ENCODE data around the gene MEGF11.

MEGF11 gene

GRCh38 chr15:66190746-66191145 lies 62.8 kb downstream of the MEGF11 start:
- no peak overlapping the region for H3K4me3 Mint-ChIP-seq
- H3K27me3 Mint-ChIP-seq (ENCODE audit: low read depth), result peaks cover 5% of the 10 kb centered on the region
- H3K27ac Mint-ChIP-seq, result no peak overlapping the region
- no peaks in the 10 kb centered on the region for H3K9me3 Mint-ChIP-seq
- H3K4me1 Mint-ChIP-seq (ENCODE audit: low read depth), result no peaks in the 10 kb centered on the region
- no peaks in the 10 kb centered on the region for H3K36me3 Mint-ChIP-seq (ENCODE audit: low read depth)

GRCh38 chr15:66189291-66189690 lies 64.3 kb downstream of the MEGF11 start:
- no peak overlapping the region for H3K4me3 Mint-ChIP-seq
- H3K27me3 Mint-ChIP-seq (ENCODE audit: low read depth), result peaks cover 16% of the 10 kb centered on the region
- H3K9me3 Mint-ChIP-seq, result no peaks in the 10 kb centered on the region
- H3K27ac Mint-ChIP-seq, result no peak overlapping the region
- H3K4me1 Mint-ChIP-seq (ENCODE audit: low read depth), result no peaks in the 10 kb centered on the region
- no peaks in the 10 kb centered on the region for H3K36me3 Mint-ChIP-seq (ENCODE audit: low read depth)

- no peaks in the 10 kb centered on the region for H3K9me3 Mint-ChIP-seq
- H3K4me1 Mint-ChIP-seq (ENCODE audit: low read depth), result no peaks in the 10 kb centered on the region
- H3K36me3 Mint-ChIP-seq (ENCODE audit: low read depth), result no peaks in the 10 kb centered on the region
- no peak overlapping the region for H3K4me3 Mint-ChIP-seq
- H3K27ac Mint-ChIP-seq, result no peak overlapping the region
- peaks cover 24% of the 10 kb centered on the region for H3K27me3 Mint-ChIP-seq (ENCODE audit: low read depth)
Observed at GRCh38 chr15:66188464-66188863, 65.1 kb downstream of the MEGF11 start.

GRCh38 chr15:66187271-66187670 lies 66.3 kb downstream of the MEGF11 start:
- no peaks in the 10 kb centered on the region for H3K36me3 Mint-ChIP-seq (ENCODE audit: low read depth)
- no peak overlapping the region for H3K27ac Mint-ChIP-seq
- no peaks in the 10 kb centered on the region for H3K4me1 Mint-ChIP-seq (ENCODE audit: low read depth)
- no peaks in the 10 kb centered on the region for H3K9me3 Mint-ChIP-seq
- peaks cover 32% of the 10 kb centered on the region for H3K27me3 Mint-ChIP-seq (ENCODE audit: low read depth)
- H3K4me3 Mint-ChIP-seq, result no peak overlapping the region

GRCh38 chr15:66186049-66186825 lies 67.3 kb downstream of the MEGF11 start:
- no peak overlapping the region for H3K27ac Mint-ChIP-seq
- no peak overlapping the region for H3K4me3 Mint-ChIP-seq
- no peaks in the 10 kb centered on the region for H3K4me1 Mint-ChIP-seq (ENCODE audit: low read depth)
- no peaks in the 10 kb centered on the region for H3K9me3 Mint-ChIP-seq
- peaks cover 37% of the 10 kb centered on the region for H3K27me3 Mint-ChIP-seq (ENCODE audit: low read depth)
- no peaks in the 10 kb centered on the region for H3K36me3 Mint-ChIP-seq (ENCODE audit: low read depth)

GRCh38 chr15:66184936-66185790 lies 68.4 kb downstream of the MEGF11 start:
- Mint-ChIP-seq H3K9me3 (no peaks in the 10 kb centered on the region), H3K4me1 (ENCODE audit: low read depth) (no peaks in the 10 kb centered on the region), H3K27me3 (ENCODE audit: low read depth) (peaks cover 43% of the 10 kb centered on the region), H3K36me3 (ENCODE audit: low read depth) (no peaks in the 10 kb centered on the region), H3K27ac (no peak overlapping the region), H3K4me3 (no peak overlapping the region)

GRCh38 chr15:66184492-66184891 lies 69.1 kb downstream of the MEGF11 start:
- H3K9me3 Mint-ChIP-seq, result no peaks in the 10 kb centered on the region
- H3K4me3 Mint-ChIP-seq, result no peak overlapping the region
- no peaks in the 10 kb centered on the region for H3K36me3 Mint-ChIP-seq (ENCODE audit: low read depth)
- H3K27me3 Mint-ChIP-seq (ENCODE audit: low read depth), result peaks cover 45% of the 10 kb centered on the region
- H3K4me1 Mint-ChIP-seq (ENCODE audit: low read depth), result no peaks in the 10 kb centered on the region
- no peak overlapping the region for H3K27ac Mint-ChIP-seq

GRCh38 chr15:66180531-66181097 lies 72.9 kb downstream of the MEGF11 start:
- Mint-ChIP-seq H3K36me3 (ENCODE audit: low read depth) (no peaks in the 10 kb centered on the region), H3K27me3 (ENCODE audit: low read depth) (peaks cover 69% of the 10 kb centered on the region), H3K27ac (no peak overlapping the region), H3K4me1 (ENCODE audit: low read depth) (no peaks in the 10 kb centered on the region), H3K9me3 (no peaks in the 10 kb centered on the region), H3K4me3 (no peak overlapping the region)

GRCh38 chr15:66178531-66178910 lies 75.0 kb downstream of the MEGF11 start:
- peaks cover 62% of the 10 kb centered on the region for H3K27me3 Mint-ChIP-seq (ENCODE audit: low read depth)
- no peaks in the 10 kb centered on the region for H3K4me1 Mint-ChIP-seq (ENCODE audit: low read depth)
- H3K36me3 Mint-ChIP-seq (ENCODE audit: low read depth), result no peaks in the 10 kb centered on the region
- no peaks in the 10 kb centered on the region for H3K9me3 Mint-ChIP-seq
- H3K4me3 Mint-ChIP-seq, result no peak overlapping the region
- no peak overlapping the region for H3K27ac Mint-ChIP-seq

- H3K27me3 Mint-ChIP-seq (ENCODE audit: low read depth), result peaks cover 25% of the 10 kb centered on the region
- no peaks in the 10 kb centered on the region for H3K36me3 Mint-ChIP-seq (ENCODE audit: low read depth)
- H3K27ac Mint-ChIP-seq, result no peak overlapping the region
- no peaks in the 10 kb centered on the region for H3K9me3 Mint-ChIP-seq
- H3K4me1 Mint-ChIP-seq (ENCODE audit: low read depth), result no peaks in the 10 kb centered on the region
- H3K4me3 Mint-ChIP-seq, result no peak overlapping the region
Observed at GRCh38 chr15:66172324-66172980, 81.1 kb downstream of the MEGF11 start.

GRCh38 chr15:66171841-66172240 lies 81.7 kb downstream of the MEGF11 start:
- Mint-ChIP-seq H3K27me3 (ENCODE audit: low read depth) (peaks cover 21% of the 10 kb centered on the region), H3K27ac (no peak overlapping the region), H3K4me1 (ENCODE audit: low read depth) (no peaks in the 10 kb centered on the region), H3K4me3 (no peak overlapping the region), H3K9me3 (no peaks in the 10 kb centered on the region), H3K36me3 (ENCODE audit: low read depth) (no peaks in the 10 kb centered on the region)

- Mint-ChIP-seq H3K27me3 (ENCODE audit: low read depth) (peaks cover 18% of the 10 kb centered on the region), H3K4me1 (ENCODE audit: low read depth) (no peaks in the 10 kb centered on the region), H3K27ac (no peak overlapping the region), H3K36me3 (ENCODE audit: low read depth) (no peaks in the 10 kb centered on the region), H3K9me3 (no peaks in the 10 kb centered on the region), H3K4me3 (no peak overlapping the region)
Observed at GRCh38 chr15:66170716-66171115, 82.8 kb downstream of the MEGF11 start.

- Mint-ChIP-seq H3K9me3 (no peaks in the 10 kb centered on the region), H3K27me3 (ENCODE audit: low read depth) (peaks cover 11% of the 10 kb centered on the region), H3K36me3 (ENCODE audit: low read depth) (no peaks in the 10 kb centered on the region), H3K27ac (no peak overlapping the region), H3K4me3 (no peak overlapping the region), H3K4me1 (ENCODE audit: low read depth) (no peaks in the 10 kb centered on the region)
Observed at GRCh38 chr15:66170042-66170441, 83.5 kb downstream of the MEGF11 start.

GRCh38 chr15:66169625-66170024 lies 83.9 kb downstream of the MEGF11 start:
- no peaks in the 10 kb centered on the region for H3K36me3 Mint-ChIP-seq (ENCODE audit: low read depth)
- no peaks in the 10 kb centered on the region for H3K9me3 Mint-ChIP-seq
- no peak overlapping the region for H3K27ac Mint-ChIP-seq
- H3K4me1 Mint-ChIP-seq (ENCODE audit: low read depth), result no peaks in the 10 kb centered on the region
- H3K4me3 Mint-ChIP-seq, result no peak overlapping the region
- peaks cover 7% of the 10 kb centered on the region for H3K27me3 Mint-ChIP-seq (ENCODE audit: low read depth)

Measured in T-helper 1 cell treated with Interleukin-12 subunit alpha and Interleukin-12 subunit beta and Interleukin-4 antibody, amounts not matched to agents 30 μg/mL and 1 μg/mL, for 36 hours (primary cell).